Parathyroid adenoma (tissue), 2 donors: ENCODE data around the gene POLK.

Experiments used
- H2AFZ ChIP-seq: fragments of 300-600 bp; sonication (generic); one replicate; pipeline ENCODE4 v1.7.0; 2017; ENCODE audit warnings: antibody characterized with exemption, mild to moderate bottlenecking
- H3K27ac ChIP-seq: fragments of 300-600 bp; sonication (generic); one replicate; pipeline ENCODE4 v1.7.0; 2017
- H3K27me3 ChIP-seq: fragments of 300-600 bp; sonication (generic); one replicate; pipeline ENCODE4 v1.7.0; 2017; ENCODE audit warnings: low read length; ENCODE audit not compliant: control insufficient read depth, insufficient read depth
- H3K36me3 ChIP-seq: fragments of 300-600 bp; sonication (generic); one replicate; pipeline ENCODE4 v1.7.0; 2017; ENCODE audit warnings: low read length; ENCODE audit not compliant: control insufficient read depth, insufficient read depth
- H3K4me1 ChIP-seq: fragments of 300-600 bp; sonication (generic); one replicate; pipeline ENCODE4 v1.7.0; 2017; ENCODE audit warnings: control low read depth
- H3K4me2 ChIP-seq: fragments of 300-600 bp; sonication (generic); one replicate; pipeline ENCODE4 v1.7.0; 2017; ENCODE audit warnings: low read length
- H3K4me3 ChIP-seq: fragments of 300-600 bp; sonication (generic); one replicate; pipeline ENCODE4 v1.7.0; 2017; ENCODE audit warnings: low read depth, low read length
- H3K79me2 ChIP-seq: fragments of 300-600 bp; sonication (generic); one replicate; pipeline ENCODE4 v1.7.0; 2017; ENCODE audit warnings: control low read depth
- H3K9ac ChIP-seq: fragments of 300-600 bp; sonication (generic); one replicate; pipeline ENCODE4 v1.7.0; 2017; ENCODE audit warnings: mild to moderate bottlenecking
- H3K9me3 ChIP-seq: fragments of 300-600 bp; sonication (generic); one replicate; pipeline ENCODE4 v1.7.0; 2017; ENCODE audit warnings: low read length; ENCODE audit not compliant: control insufficient read depth
- CTCF ChIP-seq: fragments of 300-600 bp; sonication (generic); IDR thresholded peaks from one replicate; pipeline ENCODE4 v1.7.0; 2017; ENCODE audit warnings: antibody characterized with exemption, mild to moderate bottlenecking
- donor health status: primary hyperparathyroidism.

POLK gene

GRCh38 chr5:75637949-75638348, 126.3 kb downstream of the POLK start:
- Histone ChIP-seq H3K27me3 (no peaks in the 10 kb centered on the region), H3K79me2 (no peaks in the 10 kb centered on the region), H2AFZ (no peak overlapping the region), H3K4me1 (peaks cover 3% of the 10 kb centered on the region), H3K36me3 (no peaks in the 10 kb centered on the region), H3K27ac (no peak overlapping the region), H3K4me2 (no peak overlapping the region), H3K9me3 (no peaks in the 10 kb centered on the region), H3K9ac (no peak overlapping the region), H3K4me3 (no peak overlapping the region)
- no peak for TF ChIP-seq CTCF

GRCh38 chr5:75639535-75640311, 128.0 kb downstream of the POLK start:
- H2AFZ ChIP-seq: no peak overlapping the region
- no peaks in the 10 kb centered on the region for H3K36me3 ChIP-seq
- H3K4me2 ChIP-seq: no peak overlapping the region
- H3K4me3 ChIP-seq: no peak overlapping the region
- no peaks in the 10 kb centered on the region for H3K27me3 ChIP-seq
- TF ChIP-seq CTCF: no peak
- H3K9ac ChIP-seq: no peak overlapping the region
- no peaks in the 10 kb centered on the region for H3K79me2 ChIP-seq
- H3K27ac ChIP-seq: no peak overlapping the region
- peaks cover under 1% of the 10 kb centered on the region for H3K4me1 ChIP-seq
- no peaks in the 10 kb centered on the region for H3K9me3 ChIP-seq

GRCh38 chr5:75640395-75640794, 128.7 kb downstream of the POLK start:
- no peaks in the 10 kb centered on the region for H3K36me3 ChIP-seq
- no peak overlapping the region for H3K4me3 ChIP-seq
- no peak for TF ChIP-seq CTCF
- no peak overlapping the region for H3K9ac ChIP-seq
- no peaks in the 10 kb centered on the region for H3K79me2 ChIP-seq
- no peaks in the 10 kb centered on the region for H3K9me3 ChIP-seq
- no peak overlapping the region for H3K4me2 ChIP-seq
- no peaks in the 10 kb centered on the region for H3K27me3 ChIP-seq
- no peaks in the 10 kb centered on the region for H3K4me1 ChIP-seq
- H3K27ac ChIP-seq: no peak overlapping the region
- no peak overlapping the region for H2AFZ ChIP-seq

- TF ChIP-seq CTCF: no peak
- H3K9me3 ChIP-seq: no peaks in the 10 kb centered on the region
- no peak overlapping the region for H3K27ac ChIP-seq
- H3K9ac ChIP-seq: no peak overlapping the region
- no peaks in the 10 kb centered on the region for H3K36me3 ChIP-seq
- H3K79me2 ChIP-seq: no peaks in the 10 kb centered on the region
- H2AFZ ChIP-seq: no peak overlapping the region
- H3K4me1 ChIP-seq: no peaks in the 10 kb centered on the region
- no peak overlapping the region for H3K4me2 ChIP-seq
- no peak overlapping the region for H3K4me3 ChIP-seq
- no peaks in the 10 kb centered on the region for H3K27me3 ChIP-seq
Measured at GRCh38 chr5:75640826-75641225, 129.1 kb downstream of the POLK start.

GRCh38 chr5:75648712-75649111, 137.0 kb downstream of the POLK start:
- Histone ChIP-seq H3K4me2 (no peak overlapping the region), H3K9ac (no peak overlapping the region), H3K9me3 (no peaks in the 10 kb centered on the region), H3K36me3 (no peaks in the 10 kb centered on the region), H3K4me1 (peaks cover 27% of the 10 kb centered on the region), H3K27me3 (no peaks in the 10 kb centered on the region), H3K4me3 (no peak overlapping the region), H3K79me2 (no peaks in the 10 kb centered on the region), H2AFZ (peak overlapping the region; percentile 54), H3K27ac (no peak overlapping the region)
- no peak for TF ChIP-seq CTCF
